ENCODE data around the gene UNKL.

DNA sequence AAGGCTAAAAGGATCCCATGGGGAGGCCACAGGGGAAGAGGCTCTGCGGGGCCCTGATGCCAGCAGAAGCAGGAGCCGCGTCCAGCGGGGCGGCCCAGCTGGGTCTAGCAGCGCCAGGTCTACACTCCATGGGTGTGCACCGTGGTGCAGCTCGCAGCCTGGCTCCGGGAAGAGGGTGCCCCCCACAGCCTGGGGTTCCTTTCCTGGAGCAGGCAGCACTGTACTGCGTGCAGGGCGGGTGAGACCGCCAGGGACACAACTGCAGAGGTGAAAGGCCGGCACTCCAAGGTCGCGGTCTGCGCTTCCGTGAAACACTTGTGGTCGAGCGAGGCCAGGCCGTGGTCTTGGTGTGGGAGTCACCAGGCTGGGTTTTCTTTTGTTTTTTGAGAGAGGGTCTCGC, 36.3 kb upstream of the UNKL start:
- TF ChIP-seq, protein P1, sequence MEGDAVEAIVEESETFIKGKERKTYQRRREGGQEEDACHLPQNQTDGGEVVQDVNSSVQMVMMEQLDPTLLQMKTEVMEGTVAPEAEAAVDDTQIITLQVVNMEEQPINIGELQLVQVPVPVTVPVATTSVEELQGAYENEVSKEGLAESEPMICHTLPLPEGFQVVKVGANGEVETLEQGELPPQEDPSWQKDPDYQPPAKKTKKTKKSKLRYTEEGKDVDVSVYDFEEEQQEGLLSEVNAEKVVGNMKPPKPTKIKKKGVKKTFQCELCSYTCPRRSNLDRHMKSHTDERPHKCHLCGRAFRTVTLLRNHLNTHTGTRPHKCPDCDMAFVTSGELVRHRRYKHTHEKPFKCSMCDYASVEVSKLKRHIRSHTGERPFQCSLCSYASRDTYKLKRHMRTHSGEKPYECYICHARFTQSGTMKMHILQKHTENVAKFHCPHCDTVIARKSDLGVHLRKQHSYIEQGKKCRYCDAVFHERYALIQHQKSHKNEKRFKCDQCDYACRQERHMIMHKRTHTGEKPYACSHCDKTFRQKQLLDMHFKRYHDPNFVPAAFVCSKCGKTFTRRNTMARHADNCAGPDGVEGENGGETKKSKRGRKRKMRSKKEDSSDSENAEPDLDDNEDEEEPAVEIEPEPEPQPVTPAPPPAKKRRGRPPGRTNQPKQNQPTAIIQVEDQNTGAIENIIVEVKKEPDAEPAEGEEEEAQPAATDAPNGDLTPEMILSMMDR (IDR thresholded peaks at IDR 0.05) = no peak
- no peak for TF ChIP-seq EZH2 (IDR thresholded peaks at IDR 0.05)

All from neural progenitor cell (in vitro differentiated cells).